ENCODE data around the gene PTGES2. TPM values are rescaled to one million over a fixed set of nuclear protein-coding genes. Genes with fewer than 3 reads are reported as not detected.

Gene PTGES2
- total and polyA plus RNA-seq, 2 experiments from 2014 or later, result 59.7 to 124 TPM

- Histone ChIP-seq H3K27ac (ENCODE audit: low read depth) (no peak overlapping the region), H3K36me3 (ENCODE audit: insufficient read depth) (peaks cover 3% of the 10 kb centered on the region; the same call in 1 of the 2 replicates), H3K4me1 (ENCODE audit: insufficient read depth) (no peaks in the 10 kb centered on the region), H4K20me1 (replicated peaks; ENCODE audit: insufficient read depth) (0 out of 2 replicates have a peak, but pooled peaks cover 6% of the 10 kb centered on the region), H3F3A (replicated peaks; ENCODE audit: low read depth) (no peaks in the 10 kb centered on the region), H3K4me3 (no peak overlapping the region), H3K9me2 (ENCODE audit: insufficient read depth) (no peaks in the 10 kb centered on the region), H3K79me2 (replicated peaks; ENCODE audit: insufficient read depth) (no peaks in the 10 kb centered on the region), H3K27me3 (ENCODE audit: insufficient read depth) (no peaks in the 10 kb centered on the region), H2AFZ (no peak overlapping the region), H3K4me2 (no peak overlapping the region)
- ATAC-seq, result no peak; the same call in 2 of the 3 replicates
- DNase-seq (ENCODE audit: low spot score), result no peak
- Mint-ChIP-seq H3K36me3 (ENCODE audit: low read depth) (peaks cover 46% of the 10 kb centered on the region), H3K27me3 (ENCODE audit: insufficient read depth, low read depth, poor library complexity) (peaks cover 3% of the 10 kb centered on the region), H3K27ac (no peak overlapping the region), H3K4me3 (no peak overlapping the region), H3K4me1 (no peaks in the 10 kb centered on the region), H3K9me3 (no peaks in the 10 kb centered on the region; the same call in 2 of the 3 replicates)
- TF ChIP-seq ZNF331 (CRISPR knock-in tag; IDR thresholded peaks at IDR 0.05; ENCODE audit: low read depth) (no peak), EZH2phosphoT487 (IDR thresholded peaks at IDR 0.05; ENCODE audit: unreplicated experiment) (no peak), ZNF462 (CRISPR knock-in tag; IDR thresholded peaks at IDR 0.05) (no peak), REST (IDR thresholded peaks at IDR 0.05; ENCODE audit: unreplicated experiment) (no peak), ZNF114 (CRISPR knock-in tag; IDR thresholded peaks at IDR 0.05) (no peak), STAT1 (IDR thresholded peaks at IDR 0.05; ENCODE audit: unreplicated experiment) (no peak), JUNB (IDR thresholded peaks at IDR 0.05; ENCODE audit: unreplicated experiment) (no peak), POLR2AphosphoS5 (IDR thresholded peaks at IDR 0.05; ENCODE audit: low read depth) (no peak), NANOG (IDR thresholded peaks at IDR 0.05; ENCODE audit: borderline replicate concordance) (no peak), ETS1 (IDR thresholded peaks at IDR 0.05) (no peak), EZH2 (IDR thresholded peaks at IDR 0.05; ENCODE audit: low read depth, unreplicated experiment) (no peak)
Measured at GRCh38 chr9:128175726-128176125, 48.2 kb upstream of the PTGES2 start.

Data from GM23338 (cell line).